Neural cell (in vitro differentiated cells): ENCODE results near the gene ENO3. TPM values are rescaled to one million over a fixed set of nuclear protein-coding genes. Genes with fewer than 3 reads are reported as not detected.

Source experiments
- H2AFZ ChIP-seq: fragments of 200-600, 300-800 bp; sonication (generic), shearing (Covaris generic); 2 replicates; pipeline ENCODE4 v1.6.0; 2014; ENCODE audit warnings: low read depth, mild to moderate bottlenecking, antibody characterized with exemption, low read length, moderate library complexity
- H3F3A ChIP-seq: fragments of 200-600 bp; shearing (Covaris generic); 2 replicates; pipeline ENCODE4 v1.6.1; 2016; ENCODE audit warnings: mild to moderate bottlenecking, moderate library complexity, mixed read lengths, antibody characterized with exemption, low read length; ENCODE audit not compliant: insufficient read depth, poor library complexity, severe bottlenecking
- H3K27ac ChIP-seq: fragments of 200-600, 300-800 bp; sonication (generic), shearing (Covaris generic); 2 replicates; pipeline ENCODE4 v1.5.1; 2014; ENCODE audit warnings: mild to moderate bottlenecking, low read length, moderate library complexity
- H3K27me3 ChIP-seq: fragments of 300-800, 200-600 bp; sonication (generic), shearing (Covaris generic); 2 replicates; pipeline ENCODE4 v1.6.0; 2014; ENCODE audit warnings: mild to moderate bottlenecking, low read depth, low read length, moderate library complexity; ENCODE audit not compliant: insufficient read depth
- H3K36me3 ChIP-seq: fragments of 300-800, 200-600 bp; sonication (generic), shearing (Covaris generic); 2 replicates; pipeline ENCODE4 v1.5.1; 2014; ENCODE audit warnings: mild to moderate bottlenecking, antibody characterized with exemption, low read length, moderate library complexity; ENCODE audit not compliant: insufficient read depth
- H3K4me2 ChIP-seq: fragments of 300-800, 200-600 bp; sonication (generic), shearing (Covaris generic); 2 replicates; pipeline ENCODE4 v1.6.0; 2014; ENCODE audit warnings: mild to moderate bottlenecking, low read length
- H3K4me3 ChIP-seq: fragments of 300-800, 200-600 bp; sonication (generic), shearing (Covaris generic); 2 replicates; pipeline ENCODE4 v1.5.1; 2014; ENCODE audit warnings: mild to moderate bottlenecking, low read length, moderate library complexity
- H3K79me2 ChIP-seq: fragments of 200-600 bp; shearing (Covaris generic); replicated peaks from 2 replicates; pipeline ENCODE4 v1.6.0; 2014; ENCODE audit warnings: mild to moderate bottlenecking, low read length, moderate library complexity; ENCODE audit not compliant: insufficient read depth
- H3K9ac ChIP-seq: fragments of 300-800, 200-600 bp; sonication (generic), shearing (Covaris generic); 2 replicates; pipeline ENCODE4 v1.6.1; 2016; ENCODE audit warnings: mild to moderate bottlenecking, low read length, mixed read lengths
- H3K9me2 ChIP-seq: fragments of 200-600 bp; shearing (Covaris generic); 2 replicates; pipeline ENCODE4 v1.6.1; 2016; ENCODE audit warnings: mild to moderate bottlenecking, low read length, mixed read lengths; ENCODE audit not compliant: insufficient read depth
- H3K9me3 ChIP-seq: fragments of 200-600, 300-800 bp; sonication (generic), shearing (Covaris generic); 2 replicates; pipeline ENCODE4 v1.6.1; 2016; ENCODE audit warnings: mild to moderate bottlenecking, mixed run types, low read length, moderate library complexity, mixed read lengths
- H4K20me1 ChIP-seq: fragments of 200-600 bp; shearing (Covaris generic); 2 replicates; pipeline ENCODE4 v1.6.1; 2016; ENCODE audit warnings: mild to moderate bottlenecking, mixed run types; ENCODE audit not compliant: insufficient read depth
- EP300 ChIP-seq: fragments of 450-650 bp; conservative IDR thresholded peaks from 2 replicates; pipeline ENCODE4 v1.6.1; 2014; ENCODE audit warnings: antibody characterized with exemption, mild to moderate bottlenecking, moderate library complexity; ENCODE audit not compliant: poor library complexity, severe bottlenecking
- EZH2 ChIP-seq: fragments of 200-600, 300-800 bp; shearing (Covaris generic), sonication (generic); IDR thresholded peaks from 2 replicates; pipeline ENCODE4 v1.6.1; 2014; ENCODE audit warnings: antibody characterized with exemption, low read length, borderline replicate concordance, mild to moderate bottlenecking; ENCODE audit not compliant: insufficient read depth, poor library complexity, severe bottlenecking
- MXI1 ChIP-seq: fragments of 450-650 bp; conservative IDR thresholded peaks from 2 replicates; pipeline ENCODE4 v1.6.1; 2014; ENCODE audit warnings: antibody characterized with exemption, mild to moderate bottlenecking; ENCODE audit not compliant: poor library complexity, severe bottlenecking
- POLR2AphosphoS5 ChIP-seq: IDR thresholded peaks from 2 replicates; pipeline ENCODE4 v1.6.1; 2012
- RAD21 ChIP-seq: fragments of 450-650 bp; conservative IDR thresholded peaks from 2 replicates; pipeline ENCODE4 v1.6.1; 2014; ENCODE audit warnings: antibody characterized with exemption, mild to moderate bottlenecking, moderate library complexity
- REST ChIP-seq: IDR thresholded peaks from 2 replicates; pipeline ENCODE4 v1.6.1; 2012; ENCODE audit warnings: borderline replicate concordance
- SMC3 ChIP-seq: fragments of 450-650 bp; conservative IDR thresholded peaks from 2 replicates; pipeline ENCODE4 v1.6.1; 2014; ENCODE audit warnings: antibody characterized with exemption, mild to moderate bottlenecking, moderate library complexity; ENCODE audit not compliant: poor library complexity
- TAF1 ChIP-seq: IDR thresholded peaks from 2 replicates; pipeline ENCODE4 v1.6.1; 2012; ENCODE audit warnings: low read depth
- polyA plus RNA-seq: library from polyadenylated mRNA; depleted of rRNA; stranded (reverse); fragments of >200 nt; gene quantifications from 2 replicates; pipeline ENCODE4 v1.2.3, GENCODE V29; 2014
- TF ChIP-seq, protein P1 (sequence below): fragments of 450-650 bp; IDR thresholded peaks from 2 replicates; pipeline ENCODE4 v1.5.1; 2014; ENCODE audit warnings: antibody characterized with exemption, mild to moderate bottlenecking, moderate library complexity; ENCODE audit not compliant: poor library complexity, severe bottlenecking

Gene ENO3
- polyA plus RNA-seq, 1 donor from 2014 or later: 2.3 TPM

DNA sequence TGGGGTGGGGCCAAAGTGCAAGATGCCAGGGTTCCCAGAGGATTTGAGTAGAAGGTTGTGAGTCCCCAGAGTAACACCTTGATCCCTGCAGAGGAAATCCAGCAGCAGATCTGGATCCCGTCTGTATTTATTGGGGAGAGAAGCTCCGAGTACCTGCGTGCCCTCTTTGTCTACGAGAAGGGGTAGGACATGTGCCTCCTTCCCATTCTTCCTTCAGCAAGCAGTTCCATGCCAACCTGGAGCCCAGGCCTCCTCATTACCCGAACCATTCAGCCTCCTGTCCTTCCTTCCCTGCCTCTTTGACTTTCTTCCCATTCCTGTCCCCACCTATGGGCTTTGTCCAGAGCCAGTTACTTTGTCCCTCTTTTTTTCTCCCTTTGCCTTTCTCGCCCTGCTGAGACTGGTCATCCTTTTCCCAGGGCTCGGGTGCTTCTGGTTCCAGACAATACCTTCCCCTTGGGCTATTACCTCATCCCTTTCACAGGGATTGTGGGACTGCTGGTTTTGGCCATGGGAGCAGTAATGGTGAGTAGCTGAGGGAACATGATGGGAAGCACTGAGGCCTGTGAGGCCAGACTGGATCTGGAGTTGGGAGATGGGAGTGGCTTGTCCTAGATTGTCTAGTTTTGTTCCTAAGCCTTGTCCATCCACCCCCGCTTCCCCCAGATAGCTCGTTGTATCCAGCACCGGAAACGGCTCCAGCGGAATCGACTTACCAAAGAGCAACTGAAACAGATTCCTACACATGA lies 8.0 kb upstream of the ENO3 start:
- Histone ChIP-seq H2AFZ (no peak overlapping the region), H3K9me2 (no peaks in the 10 kb centered on the region), H3K4me3 (no peak overlapping the region), H3K9me3 (no peaks in the 10 kb centered on the region), H4K20me1 (no peaks in the 10 kb centered on the region), H3F3A (no peaks in the 10 kb centered on the region), H3K27me3 (no peaks in the 10 kb centered on the region), H3K9ac (no peak overlapping the region), H3K4me2 (no peak overlapping the region), H3K36me3 (no peaks in the 10 kb centered on the region), H3K79me2 (peaks cover 25% of the 10 kb centered on the region), H3K27ac (no peak overlapping the region)
- no peak for TF ChIP-seq TAF1
- TF ChIP-seq EP300: no peak
- TF ChIP-seq REST: no peak
- TF ChIP-seq, protein P1, sequence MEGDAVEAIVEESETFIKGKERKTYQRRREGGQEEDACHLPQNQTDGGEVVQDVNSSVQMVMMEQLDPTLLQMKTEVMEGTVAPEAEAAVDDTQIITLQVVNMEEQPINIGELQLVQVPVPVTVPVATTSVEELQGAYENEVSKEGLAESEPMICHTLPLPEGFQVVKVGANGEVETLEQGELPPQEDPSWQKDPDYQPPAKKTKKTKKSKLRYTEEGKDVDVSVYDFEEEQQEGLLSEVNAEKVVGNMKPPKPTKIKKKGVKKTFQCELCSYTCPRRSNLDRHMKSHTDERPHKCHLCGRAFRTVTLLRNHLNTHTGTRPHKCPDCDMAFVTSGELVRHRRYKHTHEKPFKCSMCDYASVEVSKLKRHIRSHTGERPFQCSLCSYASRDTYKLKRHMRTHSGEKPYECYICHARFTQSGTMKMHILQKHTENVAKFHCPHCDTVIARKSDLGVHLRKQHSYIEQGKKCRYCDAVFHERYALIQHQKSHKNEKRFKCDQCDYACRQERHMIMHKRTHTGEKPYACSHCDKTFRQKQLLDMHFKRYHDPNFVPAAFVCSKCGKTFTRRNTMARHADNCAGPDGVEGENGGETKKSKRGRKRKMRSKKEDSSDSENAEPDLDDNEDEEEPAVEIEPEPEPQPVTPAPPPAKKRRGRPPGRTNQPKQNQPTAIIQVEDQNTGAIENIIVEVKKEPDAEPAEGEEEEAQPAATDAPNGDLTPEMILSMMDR: no peak
- no peak for TF ChIP-seq MXI1
- no peak for TF ChIP-seq POLR2AphosphoS5

GRCh38 chr17:4944163-4944553 lies 6.8 kb upstream of the ENO3 start:
- Histone ChIP-seq H3K4me3 (no peak overlapping the region), H3K27ac (no peak overlapping the region), H3F3A (no peaks in the 10 kb centered on the region), H3K9ac (no peak overlapping the region), H3K9me2 (no peaks in the 10 kb centered on the region), H2AFZ (no peak overlapping the region), H4K20me1 (no peaks in the 10 kb centered on the region), H3K9me3 (no peaks in the 10 kb centered on the region), H3K27me3 (no peaks in the 10 kb centered on the region), H3K36me3 (no peaks in the 10 kb centered on the region), H3K79me2 (peaks cover 17% of the 10 kb centered on the region), H3K4me2 (no peak overlapping the region)
- TF ChIP-seq EZH2 (no peak), RAD21 (no peak), EP300 (no peak), SMC3 (no peak), REST (no peak), TAF1 (no peak), POLR2AphosphoS5 (no peak), MXI1 (no peak)
- TF ChIP-seq, protein P1: no peak
